ENCODE results near the gene ATPAF2. TPM values are rescaled to one million over a fixed set of nuclear protein-coding genes. Genes with fewer than 3 reads are reported as not detected.

ATPAF2 gene
- total and polyA plus RNA-seq, 10 of the 15 experiments (the other 5 are each of a cell fraction or from before 2014, with no cell fraction given): 6.5 to 33.0 (median 26.5) TPM

DNA sequence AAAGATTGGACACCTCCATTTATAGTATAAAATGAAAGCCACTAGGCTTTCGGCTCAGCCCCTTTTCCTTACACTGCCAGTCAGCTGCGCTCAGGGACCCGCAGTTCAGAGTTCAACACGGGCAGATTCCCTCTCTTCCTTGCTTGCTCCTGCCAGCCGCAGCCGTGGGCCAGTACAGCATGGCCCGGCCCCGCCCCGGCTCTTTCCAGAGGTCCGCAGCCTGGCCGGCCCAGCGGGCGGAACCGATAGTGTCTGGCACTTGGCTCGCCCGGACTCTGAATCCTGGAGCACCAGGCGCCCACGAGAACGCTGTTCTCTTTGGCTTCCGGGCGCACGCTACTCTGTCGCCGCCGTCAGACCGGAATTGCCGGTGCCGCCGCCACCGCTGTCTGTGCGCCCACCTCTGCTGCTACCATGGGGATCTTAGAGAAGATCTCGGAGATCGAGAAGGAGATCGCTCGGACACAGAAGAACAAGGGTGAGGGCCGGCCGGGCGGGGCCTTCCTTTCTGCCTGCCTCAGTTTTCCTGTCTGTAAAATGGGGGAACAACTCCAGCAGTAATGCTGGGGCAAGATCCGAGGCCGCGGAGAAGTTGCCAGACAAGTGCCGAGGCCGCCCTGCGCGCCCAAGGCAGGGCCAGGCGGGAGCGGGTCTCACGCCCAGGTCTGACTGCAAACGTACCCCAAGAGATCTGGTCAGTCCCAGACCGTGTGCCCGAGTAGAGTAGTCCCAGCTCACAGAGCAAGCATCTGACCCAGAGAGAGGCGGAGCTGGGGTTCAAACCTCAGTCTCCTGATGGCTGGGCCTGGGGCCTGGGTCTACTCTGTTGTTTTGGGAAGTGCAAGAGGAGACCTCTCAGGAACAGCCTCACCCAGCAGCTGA is 48.9 kb upstream of the ATPAF2 start, which contains the start of gene DRG2 (continued):
- TF ChIP-seq, protein P1, sequence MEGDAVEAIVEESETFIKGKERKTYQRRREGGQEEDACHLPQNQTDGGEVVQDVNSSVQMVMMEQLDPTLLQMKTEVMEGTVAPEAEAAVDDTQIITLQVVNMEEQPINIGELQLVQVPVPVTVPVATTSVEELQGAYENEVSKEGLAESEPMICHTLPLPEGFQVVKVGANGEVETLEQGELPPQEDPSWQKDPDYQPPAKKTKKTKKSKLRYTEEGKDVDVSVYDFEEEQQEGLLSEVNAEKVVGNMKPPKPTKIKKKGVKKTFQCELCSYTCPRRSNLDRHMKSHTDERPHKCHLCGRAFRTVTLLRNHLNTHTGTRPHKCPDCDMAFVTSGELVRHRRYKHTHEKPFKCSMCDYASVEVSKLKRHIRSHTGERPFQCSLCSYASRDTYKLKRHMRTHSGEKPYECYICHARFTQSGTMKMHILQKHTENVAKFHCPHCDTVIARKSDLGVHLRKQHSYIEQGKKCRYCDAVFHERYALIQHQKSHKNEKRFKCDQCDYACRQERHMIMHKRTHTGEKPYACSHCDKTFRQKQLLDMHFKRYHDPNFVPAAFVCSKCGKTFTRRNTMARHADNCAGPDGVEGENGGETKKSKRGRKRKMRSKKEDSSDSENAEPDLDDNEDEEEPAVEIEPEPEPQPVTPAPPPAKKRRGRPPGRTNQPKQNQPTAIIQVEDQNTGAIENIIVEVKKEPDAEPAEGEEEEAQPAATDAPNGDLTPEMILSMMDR (IDR thresholded peaks at IDR 0.05 in 2 of 3, conservative IDR thresholded peaks at IDR 0.05 in 1 of 3; ENCODE audit: control insufficient read depth in 2 of 3, extremely low read depth in 1 of 3, insufficient read depth in 1 of 3, low read depth in 3 of 3, low read length in 3 of 3): 0 out of 6 replicates have a peak, but pooled peaks of 1 of the 3 experiments have one; percentile 5
- TF ChIP-seq ZBTB40 (IDR thresholded peaks at IDR 0.05; ENCODE audit: borderline replicate concordance) (peak; percentile 98), SP1 (IDR thresholded peaks at IDR 0.05; ENCODE audit: low read depth, low read length) (peak; percentile 81), ZBTB11 (CRISPR knock-in tag; IDR thresholded peaks at IDR 0.05) (peak; percentile 96), E4F1 (IDR thresholded peaks at IDR 0.05; ENCODE audit: borderline replicate concordance, partially characterized antibody) (no peak), SRF (IDR thresholded peaks at IDR 0.05; ENCODE audit: low read depth in 2 of 2, low read length in 2 of 2) (peak in 1 of 2 experiments; percentile 87; a peak in 3 of 4 replicates), YBX1 (IDR thresholded peaks at IDR 0.05) (no peak)
- TF ChIP-seq, protein P2, sequence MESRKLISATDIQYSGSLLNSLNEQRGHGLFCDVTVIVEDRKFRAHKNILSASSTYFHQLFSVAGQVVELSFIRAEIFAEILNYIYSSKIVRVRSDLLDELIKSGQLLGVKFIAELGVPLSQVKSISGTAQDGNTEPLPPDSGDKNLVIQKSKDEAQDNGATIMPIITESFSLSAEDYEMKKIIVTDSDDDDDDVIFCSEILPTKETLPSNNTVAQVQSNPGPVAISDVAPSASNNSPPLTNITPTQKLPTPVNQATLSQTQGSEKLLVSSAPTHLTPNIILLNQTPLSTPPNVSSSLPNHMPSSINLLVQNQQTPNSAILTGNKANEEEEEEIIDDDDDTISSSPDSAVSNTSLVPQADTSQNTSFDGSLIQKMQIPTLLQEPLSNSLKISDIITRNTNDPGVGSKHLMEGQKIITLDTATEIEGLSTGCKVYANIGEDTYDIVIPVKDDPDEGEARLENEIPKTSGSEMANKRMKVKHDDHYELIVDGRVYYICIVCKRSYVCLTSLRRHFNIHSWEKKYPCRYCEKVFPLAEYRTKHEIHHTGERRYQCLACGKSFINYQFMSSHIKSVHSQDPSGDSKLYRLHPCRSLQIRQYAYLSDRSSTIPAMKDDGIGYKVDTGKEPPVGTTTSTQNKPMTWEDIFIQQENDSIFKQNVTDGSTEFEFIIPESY (IDR thresholded peaks at IDR 0.05): no peak
- TF ChIP-seq, protein P3, sequence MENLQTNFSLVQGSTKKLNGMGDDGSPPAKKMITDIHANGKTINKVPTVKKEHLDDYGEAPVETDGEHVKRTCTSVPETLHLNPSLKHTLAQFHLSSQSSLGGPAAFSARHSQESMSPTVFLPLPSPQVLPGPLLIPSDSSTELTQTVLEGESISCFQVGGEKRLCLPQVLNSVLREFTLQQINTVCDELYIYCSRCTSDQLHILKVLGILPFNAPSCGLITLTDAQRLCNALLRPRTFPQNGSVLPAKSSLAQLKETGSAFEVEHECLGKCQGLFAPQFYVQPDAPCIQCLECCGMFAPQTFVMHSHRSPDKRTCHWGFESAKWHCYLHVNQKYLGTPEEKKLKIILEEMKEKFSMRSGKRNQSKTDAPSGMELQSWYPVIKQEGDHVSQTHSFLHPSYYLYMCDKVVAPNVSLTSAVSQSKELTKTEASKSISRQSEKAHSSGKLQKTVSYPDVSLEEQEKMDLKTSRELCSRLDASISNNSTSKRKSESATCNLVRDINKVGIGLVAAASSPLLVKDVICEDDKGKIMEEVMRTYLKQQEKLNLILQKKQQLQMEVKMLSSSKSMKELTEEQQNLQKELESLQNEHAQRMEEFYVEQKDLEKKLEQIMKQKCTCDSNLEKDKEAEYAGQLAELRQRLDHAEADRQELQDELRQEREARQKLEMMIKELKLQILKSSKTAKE (IDR thresholded peaks at IDR 0.05; ENCODE audit: low read depth, poor library complexity, severe bottlenecking): peak; percentile 32
